ENCODE data around the gene VWA1. TPM values are rescaled to one million over a fixed set of nuclear protein-coding genes. Genes with fewer than 3 reads are reported as not detected.

The VWA1 gene
- total and polyA plus RNA-seq, 10 of the 15 experiments (the other 5 are each of a cell fraction or from before 2014, with no cell fraction given) = 0.02 to 1.7 (median 0.32) TPM; not detected in 2

DNA sequence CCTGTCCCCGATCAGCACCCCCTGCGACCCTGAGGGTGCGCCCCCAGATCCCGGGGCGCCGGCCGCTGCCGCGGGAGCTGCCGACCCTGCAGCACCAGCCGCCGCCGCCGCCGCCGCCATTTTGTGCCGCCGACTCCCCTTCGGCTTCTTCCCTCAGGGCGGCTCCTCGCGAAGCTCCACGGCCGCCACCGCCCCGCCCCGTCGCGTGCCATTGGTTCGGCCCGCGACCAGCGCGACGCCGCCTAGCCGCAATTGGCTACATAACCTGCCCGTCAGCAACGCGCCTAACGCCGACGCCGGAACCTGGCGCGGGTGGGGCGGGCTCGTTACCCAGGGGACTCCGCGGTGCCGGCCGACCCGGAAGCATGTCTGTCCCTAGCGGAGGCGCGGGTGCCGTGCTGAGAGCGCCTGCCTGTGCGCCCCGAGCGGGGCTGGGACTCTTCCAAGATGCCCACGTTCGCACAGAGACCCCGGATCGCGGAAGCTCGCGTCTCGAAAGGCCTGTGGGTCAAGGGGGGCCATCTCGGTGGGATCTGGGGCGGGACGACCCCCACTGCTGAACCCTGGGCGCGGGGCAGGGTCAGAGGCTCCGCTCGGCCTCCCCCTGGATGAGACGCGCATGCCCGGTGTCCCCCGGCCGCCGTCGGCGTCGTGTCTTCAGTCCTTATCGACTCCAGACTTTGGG, 36.2 kb upstream of the VWA1 start, which contains the start of gene CCNL2 (continued):
- TF ChIP-seq BRCA1 (IDR thresholded peaks at IDR 0.05; ENCODE audit: low read depth, low read length) (no peak), BMI1 (IDR thresholded peaks at IDR 0.05; ENCODE audit: borderline replicate concordance) (no peak), TCF12 (IDR thresholded peaks at IDR 0.05; ENCODE audit: low read depth, low read length) (no peak), BCL11A (IDR thresholded peaks at IDR 0.05; ENCODE audit: low read depth, low read length) (no peak), NFXL1 (IDR thresholded peaks at IDR 0.05; ENCODE audit: borderline replicate concordance) (no peak), WRNIP1 (IDR thresholded peaks at IDR 0.05; ENCODE audit: borderline replicate concordance, low read depth, low read length) (no peak), CREB1 (IDR thresholded peaks at IDR 0.05; ENCODE audit: low read depth) (no peak), NR2C2 (IDR thresholded peaks at IDR 0.05; ENCODE audit: borderline replicate concordance, control insufficient read depth, insufficient read length, low read depth) (no peak), CHD2 (IDR thresholded peaks at IDR 0.05; ENCODE audit: borderline replicate concordance, low read depth, low read length) (peak; percentile 97), NR2F1 (conservative IDR thresholded peaks at IDR 0.05) (peak; percentile 72), MTA3 (IDR thresholded peaks at IDR 0.05; ENCODE audit: borderline replicate concordance, low read length) (no peak), PAX5 (IDR thresholded peaks at IDR 0.05; ENCODE audit: borderline replicate concordance, low read depth, low read length) (no peak; the same call in 1 of the 2 replicates), SMAD1 (IDR thresholded peaks at IDR 0.05; ENCODE audit: low read depth, partially characterized antibody) (no peak), IKZF2 (IDR thresholded peaks at IDR 0.05) (no peak), ZNF384 (IDR thresholded peaks at IDR 0.05; ENCODE audit: borderline replicate concordance, low read depth, low read length) (no peak), NFYA (IDR thresholded peaks at IDR 0.05; ENCODE audit: borderline replicate concordance, low read depth, low read length) (peak; percentile 47)
- TF ChIP-seq, protein P1, sequence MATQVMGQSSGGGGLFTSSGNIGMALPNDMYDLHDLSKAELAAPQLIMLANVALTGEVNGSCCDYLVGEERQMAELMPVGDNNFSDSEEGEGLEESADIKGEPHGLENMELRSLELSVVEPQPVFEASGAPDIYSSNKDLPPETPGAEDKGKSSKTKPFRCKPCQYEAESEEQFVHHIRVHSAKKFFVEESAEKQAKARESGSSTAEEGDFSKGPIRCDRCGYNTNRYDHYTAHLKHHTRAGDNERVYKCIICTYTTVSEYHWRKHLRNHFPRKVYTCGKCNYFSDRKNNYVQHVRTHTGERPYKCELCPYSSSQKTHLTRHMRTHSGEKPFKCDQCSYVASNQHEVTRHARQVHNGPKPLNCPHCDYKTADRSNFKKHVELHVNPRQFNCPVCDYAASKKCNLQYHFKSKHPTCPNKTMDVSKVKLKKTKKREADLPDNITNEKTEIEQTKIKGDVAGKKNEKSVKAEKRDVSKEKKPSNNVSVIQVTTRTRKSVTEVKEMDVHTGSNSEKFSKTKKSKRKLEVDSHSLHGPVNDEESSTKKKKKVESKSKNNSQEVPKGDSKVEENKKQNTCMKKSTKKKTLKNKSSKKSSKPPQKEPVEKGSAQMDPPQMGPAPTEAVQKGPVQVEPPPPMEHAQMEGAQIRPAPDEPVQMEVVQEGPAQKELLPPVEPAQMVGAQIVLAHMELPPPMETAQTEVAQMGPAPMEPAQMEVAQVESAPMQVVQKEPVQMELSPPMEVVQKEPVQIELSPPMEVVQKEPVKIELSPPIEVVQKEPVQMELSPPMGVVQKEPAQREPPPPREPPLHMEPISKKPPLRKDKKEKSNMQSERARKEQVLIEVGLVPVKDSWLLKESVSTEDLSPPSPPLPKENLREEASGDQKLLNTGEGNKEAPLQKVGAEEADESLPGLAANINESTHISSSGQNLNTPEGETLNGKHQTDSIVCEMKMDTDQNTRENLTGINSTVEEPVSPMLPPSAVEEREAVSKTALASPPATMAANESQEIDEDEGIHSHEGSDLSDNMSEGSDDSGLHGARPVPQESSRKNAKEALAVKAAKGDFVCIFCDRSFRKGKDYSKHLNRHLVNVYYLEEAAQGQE (IDR thresholded peaks at IDR 0.05; ENCODE audit: low read depth, low read length) = no peak
- TF ChIP-seq, protein P2, sequence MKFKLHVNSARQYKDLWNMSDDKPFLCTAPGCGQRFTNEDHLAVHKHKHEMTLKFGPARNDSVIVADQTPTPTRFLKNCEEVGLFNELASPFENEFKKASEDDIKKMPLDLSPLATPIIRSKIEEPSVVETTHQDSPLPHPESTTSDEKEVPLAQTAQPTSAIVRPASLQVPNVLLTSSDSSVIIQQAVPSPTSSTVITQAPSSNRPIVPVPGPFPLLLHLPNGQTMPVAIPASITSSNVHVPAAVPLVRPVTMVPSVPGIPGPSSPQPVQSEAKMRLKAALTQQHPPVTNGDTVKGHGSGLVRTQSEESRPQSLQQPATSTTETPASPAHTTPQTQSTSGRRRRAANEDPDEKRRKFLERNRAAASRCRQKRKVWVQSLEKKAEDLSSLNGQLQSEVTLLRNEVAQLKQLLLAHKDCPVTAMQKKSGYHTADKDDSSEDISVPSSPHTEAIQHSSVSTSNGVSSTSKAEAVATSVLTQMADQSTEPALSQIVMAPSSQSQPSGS (IDR thresholded peaks at IDR 0.05; ENCODE audit: low read length) = no peak
- TF ChIP-seq, protein P3, sequence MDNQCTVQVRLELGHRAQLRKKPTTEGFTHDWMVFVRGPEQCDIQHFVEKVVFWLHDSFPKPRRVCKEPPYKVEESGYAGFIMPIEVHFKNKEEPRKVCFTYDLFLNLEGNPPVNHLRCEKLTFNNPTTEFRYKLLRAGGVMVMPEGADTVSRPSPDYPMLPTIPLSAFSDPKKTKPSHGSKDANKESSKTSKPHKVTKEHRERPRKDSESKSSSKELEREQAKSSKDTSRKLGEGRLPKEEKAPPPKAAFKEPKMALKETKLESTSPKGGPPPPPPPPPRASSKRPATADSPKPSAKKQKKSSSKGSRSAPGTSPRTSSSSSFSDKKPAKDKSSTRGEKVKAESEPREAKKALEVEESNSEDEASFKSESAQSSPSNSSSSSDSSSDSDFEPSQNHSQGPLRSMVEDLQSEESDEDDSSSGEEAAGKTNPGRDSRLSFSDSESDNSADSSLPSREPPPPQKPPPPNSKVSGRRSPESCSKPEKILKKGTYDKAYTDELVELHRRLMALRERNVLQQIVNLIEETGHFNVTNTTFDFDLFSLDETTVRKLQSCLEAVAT (IDR thresholded peaks at IDR 0.05) = 0 out of 2 replicates have a peak, but pooled peaks have one; percentile 11
- TF ChIP-seq, protein P4, sequence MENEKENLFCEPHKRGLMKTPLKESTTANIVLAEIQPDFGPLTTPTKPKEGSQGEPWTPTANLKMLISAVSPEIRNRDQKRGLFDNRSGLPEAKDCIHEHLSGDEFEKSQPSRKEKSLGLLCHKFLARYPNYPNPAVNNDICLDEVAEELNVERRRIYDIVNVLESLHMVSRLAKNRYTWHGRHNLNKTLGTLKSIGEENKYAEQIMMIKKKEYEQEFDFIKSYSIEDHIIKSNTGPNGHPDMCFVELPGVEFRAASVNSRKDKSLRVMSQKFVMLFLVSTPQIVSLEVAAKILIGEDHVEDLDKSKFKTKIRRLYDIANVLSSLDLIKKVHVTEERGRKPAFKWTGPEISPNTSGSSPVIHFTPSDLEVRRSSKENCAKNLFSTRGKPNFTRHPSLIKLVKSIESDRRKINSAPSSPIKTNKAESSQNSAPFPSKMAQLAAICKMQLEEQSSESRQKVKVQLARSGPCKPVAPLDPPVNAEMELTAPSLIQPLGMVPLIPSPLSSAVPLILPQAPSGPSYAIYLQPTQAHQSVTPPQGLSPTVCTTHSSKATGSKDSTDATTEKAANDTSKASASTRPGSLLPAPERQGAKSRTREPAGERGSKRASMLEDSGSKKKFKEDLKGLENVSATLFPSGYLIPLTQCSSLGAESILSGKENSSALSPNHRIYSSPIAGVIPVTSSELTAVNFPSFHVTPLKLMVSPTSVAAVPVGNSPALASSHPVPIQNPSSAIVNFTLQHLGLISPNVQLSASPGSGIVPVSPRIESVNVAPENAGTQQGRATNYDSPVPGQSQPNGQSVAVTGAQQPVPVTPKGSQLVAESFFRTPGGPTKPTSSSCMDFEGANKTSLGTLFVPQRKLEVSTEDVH (IDR thresholded peaks at IDR 0.05; ENCODE audit: low read depth, partially characterized antibody) = no peak
